Activated T-cell treated with anti-CD3 and anti-CD28 coated beads, Interleukin-2, amount 50 U/mL, for 48 hours (primary cell): Measurements from ENCODE around the gene TMEM181.
"Not testable (repeated sequence)": the region's sequence is repeated elsewhere in the genome, so short reads cannot be mapped to it uniquely, and the experiment has no call there.

ENCODE experiments used
- DNase-seq, 2 experiments: peaks; one replicate each; pipeline ENCODE4 v3.0.0-alpha.2; 2020

TMEM181 gene

GRCh38 chr6:158603261-158604047 is 43.6 kb downstream of the TMEM181 start:
- no peak for DNase-seq

GRCh38 chr6:158604048-158604406 is 44.1 kb downstream of the TMEM181 start:
- no peak for DNase-seq

- DNase-seq: peak; percentile 69 to 73
Measured at GRCh38 chr6:158605266-158605878, 45.5 kb downstream of the TMEM181 start.

- not testable (repeated sequence) for DNase-seq
Measured at GRCh38 chr6:158606011-158606410, 46.1 kb downstream of the TMEM181 start.

GRCh38 chr6:158606935-158607334 is 47.0 kb downstream of the TMEM181 start:
- no peak for DNase-seq

- no peak for DNase-seq
Measured at GRCh38 chr6:158607411-158608170, 47.7 kb downstream of the TMEM181 start.

- no peak for DNase-seq
Measured at GRCh38 chr6:158608221-158608620, 48.3 kb downstream of the TMEM181 start.

- DNase-seq: no peak
Measured at GRCh38 chr6:158609455-158610155, 49.7 kb downstream of the TMEM181 start.

- DNase-seq: no peak
Measured at GRCh38 chr6:158610319-158610968, 50.6 kb downstream of the TMEM181 start.

GRCh38 chr6:158611039-158611438 is 51.1 kb downstream of the TMEM181 start:
- DNase-seq: no peak

- DNase-seq: no peak
Measured at GRCh38 chr6:158611541-158612370, 51.9 kb downstream of the TMEM181 start.

- DNase-seq: not testable (repeated sequence)
Measured at GRCh38 chr6:158614606-158615005, 54.7 kb downstream of the TMEM181 start.

- DNase-seq: not testable (repeated sequence)
Measured at GRCh38 chr6:158618289-158618688, 58.4 kb downstream of the TMEM181 start.

GRCh38 chr6:158619922-158620801 is 60.3 kb downstream of the TMEM181 start:
- no peak for DNase-seq

GRCh38 chr6:158620963-158621693 is 61.2 kb downstream of the TMEM181 start:
- DNase-seq: peak in 1 of 2 experiments; percentile 8

GRCh38 chr6:158621694-158622544 is 62.0 kb downstream of the TMEM181 start:
- DNase-seq: peak in 1 of 2 experiments; percentile 17

GRCh38 chr6:158622545-158623190 is 62.8 kb downstream of the TMEM181 start:
- peak in 1 of 2 experiments; percentile 10 for DNase-seq
